ENCODE data around the gene TMCC3. TPM values are rescaled to one million over a fixed set of nuclear protein-coding genes. Genes with fewer than 3 reads are reported as not detected.

Gene TMCC3
- total and polyA plus RNA-seq, 2 of the 13 experiments (the other 11 are each of a cell fraction or from before 2014, with no cell fraction given): not detected

GRCh38 chr12:94649349-94650142 is 811 bp downstream of the TMCC3 start (continued):
- no peak for TF ChIP-seq PPARG (CRISPR knock-in tag; conservative IDR thresholded peaks at IDR 0.05)
- TF ChIP-seq ZNF280D (CRISPR knock-in tag; IDR thresholded peaks at IDR 0.05): no peak
- no peak for TF ChIP-seq AKNA (CRISPR knock-in tag; IDR thresholded peaks at IDR 0.05; ENCODE audit: borderline replicate concordance)
- TF ChIP-seq POLR2AphosphoS2 (IDR thresholded peaks at IDR 0.05; ENCODE audit: low read depth, low read length): no peak
- no peak for TF ChIP-seq KDM5B (CRISPR knock-in tag; IDR thresholded peaks at IDR 0.05; ENCODE audit: borderline replicate concordance)
- TF ChIP-seq ZNF891 (CRISPR knock-in tag; IDR thresholded peaks at IDR 0.05): no peak
- TF ChIP-seq CEBPZ (IDR thresholded peaks at IDR 0.05; ENCODE audit: low read length): no peak
- TF ChIP-seq ZNF687 (CRISPR knock-in tag; IDR thresholded peaks at IDR 0.05): peak; percentile 27; the same call in 1 of the 2 replicates
- no peak for TF ChIP-seq KAT7 (CRISPR knock-in tag; IDR thresholded peaks at IDR 0.05; ENCODE audit: borderline replicate concordance)
- TF ChIP-seq NCOA2 (CRISPR knock-in tag; IDR thresholded peaks at IDR 0.05): no peak
- TF ChIP-seq SMAD3 (CRISPR knock-in tag; IDR thresholded peaks at IDR 0.05): no peak
- TF ChIP-seq NR2F6 (IDR thresholded peaks at IDR 0.05): no peak
- TF ChIP-seq NR2F6 (CRISPR knock-in tag; IDR thresholded peaks at IDR 0.05): no peak
- no peak for TF ChIP-seq PHF21A (CRISPR knock-in tag; IDR thresholded peaks at IDR 0.05)
